A673 (cell line): ENCODE results near the gene NUDT2. TPM values are rescaled to one million over a fixed set of nuclear protein-coding genes. Genes with fewer than 3 reads are reported as not detected.

Source experiments
- BruUV-seq: library from RNA; stranded (reverse); fragments of 400-500 nt; replicated peaks from 2 replicates; lab custom pipeline; 2021; lab: Mats Ljungman, UMichigan
- CTCF ChIA-PET: fragments of 300-600 bp; sonication (Branson Sonifier 250); formaldehyde crosslinking; loops from one replicate; lab custom pipeline; 2022; ENCODE audit warnings: antibody characterized with exemption; lab: Charles Lee
- POLR2A ChIA-PET: fragments of 300-600 bp; sonication (Branson Sonifier 250); formaldehyde crosslinking; loops from one replicate; lab custom pipeline; 2022; ENCODE audit warnings: antibody characterized with exemption; ENCODE audit not compliant: low non-redundant PET; lab: Charles Lee
- DNase-seq: peaks from one replicate; pipeline ENCODE4 v3.0.0-alpha.2; 2015; ENCODE audit warnings: low spot score
- H3K27ac ChIP-seq: fragments of 200-600 bp; sonication (generic); 2 replicates; pipeline ENCODE4 v1.5.1; 2016; ENCODE audit warnings: mixed run types, low read depth, mild to moderate bottlenecking, mixed read lengths, antibody characterized with exemption, low read length; ENCODE audit not compliant: poor library complexity, severe bottlenecking
- H3K27me3 ChIP-seq: fragments of 200-600 bp; sonication (generic); replicated peaks from 2 replicates; pipeline ENCODE4 v1.6.1; 2017; ENCODE audit warnings: mixed run types, low read depth, mild to moderate bottlenecking, mixed read lengths, antibody characterized with exemption, low read length; ENCODE audit not compliant: insufficient read depth, poor library complexity
- H3K36me3 ChIP-seq: fragments of 200-600 bp; sonication (generic); 2 replicates; pipeline ENCODE4 v1.6.1; 2016; ENCODE audit warnings: mixed run types, mild to moderate bottlenecking, mixed read lengths, antibody characterized with exemption, low read length; ENCODE audit not compliant: insufficient read depth, poor library complexity, severe bottlenecking
- H3K4me1 ChIP-seq: fragments of 200-600 bp; sonication (generic); 2 replicates; pipeline ENCODE4 v1.6.1; 2017; ENCODE audit warnings: mixed run types, mild to moderate bottlenecking, mixed read lengths, antibody characterized with exemption, low read length; ENCODE audit not compliant: insufficient read depth, poor library complexity, severe bottlenecking
- H3K4me3 ChIP-seq: fragments of 200-600 bp; sonication (generic); 2 replicates; pipeline ENCODE4 v1.5.1; 2016; ENCODE audit warnings: low read depth, mixed run types, mild to moderate bottlenecking, mixed read lengths, low read length; ENCODE audit not compliant: poor library complexity, severe bottlenecking
- H3K9me3 ChIP-seq: fragments of 200-600 bp; sonication (generic); 2 replicates; pipeline ENCODE4 v1.6.1; 2016; ENCODE audit warnings: mixed run types, low read depth, mild to moderate bottlenecking, mixed read lengths, antibody characterized with exemption, low read length; ENCODE audit not compliant: poor library complexity, severe bottlenecking
- EZH2 ChIP-seq: fragments of 200-600 bp; sonication (generic); IDR thresholded peaks from 2 replicates; pipeline ENCODE4 v1.6.1; 2017; ENCODE audit warnings: borderline replicate concordance, low read depth, mild to moderate bottlenecking, mixed read lengths, antibody characterized with exemption, low read length; ENCODE audit not compliant: poor library complexity, severe bottlenecking
- intact Hi-C: fragments of 100-400 bp; cut with micrococcal nuclease; formaldehyde crosslinking; loops from one replicate; pipeline ENCODE4 v1.10.0; 2022; ENCODE audit not compliant: unreplicated experiment
- total RNA-seq: library from RNA; stranded (reverse); gene quantifications from 2 replicates; pipeline ENCODE4 v1.2.3, GENCODE V29; 2021
- TF ChIP-seq, protein P1 (sequence below): fragments of 300-800, 200-600 bp; sonication (generic); conservative IDR thresholded peaks from 2 replicates; pipeline ENCODE4 v1.5.1; 2017; ENCODE audit warnings: low read depth, mild to moderate bottlenecking, antibody characterized with exemption, low read length, moderate library complexity, mixed read lengths

NUDT2 gene
- total RNA-seq, 1 experiment from 2014 or later: 19.1 TPM

- H3K27me3 ChIP-seq: no peaks in the 10 kb centered on the region
- peak overlapping the region; percentile 50 for H3K4me3 ChIP-seq
- intact Hi-C loops: no loop called here
- no peak for DNase-seq
- TF ChIP-seq, protein P1, sequence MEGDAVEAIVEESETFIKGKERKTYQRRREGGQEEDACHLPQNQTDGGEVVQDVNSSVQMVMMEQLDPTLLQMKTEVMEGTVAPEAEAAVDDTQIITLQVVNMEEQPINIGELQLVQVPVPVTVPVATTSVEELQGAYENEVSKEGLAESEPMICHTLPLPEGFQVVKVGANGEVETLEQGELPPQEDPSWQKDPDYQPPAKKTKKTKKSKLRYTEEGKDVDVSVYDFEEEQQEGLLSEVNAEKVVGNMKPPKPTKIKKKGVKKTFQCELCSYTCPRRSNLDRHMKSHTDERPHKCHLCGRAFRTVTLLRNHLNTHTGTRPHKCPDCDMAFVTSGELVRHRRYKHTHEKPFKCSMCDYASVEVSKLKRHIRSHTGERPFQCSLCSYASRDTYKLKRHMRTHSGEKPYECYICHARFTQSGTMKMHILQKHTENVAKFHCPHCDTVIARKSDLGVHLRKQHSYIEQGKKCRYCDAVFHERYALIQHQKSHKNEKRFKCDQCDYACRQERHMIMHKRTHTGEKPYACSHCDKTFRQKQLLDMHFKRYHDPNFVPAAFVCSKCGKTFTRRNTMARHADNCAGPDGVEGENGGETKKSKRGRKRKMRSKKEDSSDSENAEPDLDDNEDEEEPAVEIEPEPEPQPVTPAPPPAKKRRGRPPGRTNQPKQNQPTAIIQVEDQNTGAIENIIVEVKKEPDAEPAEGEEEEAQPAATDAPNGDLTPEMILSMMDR: no peak
- no peak for TF ChIP-seq EZH2
- H3K4me1 ChIP-seq: peaks cover 9% of the 10 kb centered on the region
- no TSS peak for BruUV-seq
- CTCF ChIA-PET: interaction anchor here (2.7 kb wide), 1 partner anchor 307 kb away, joined by 9 read pairs; no protein-coding TSS in a partner anchor
- no peaks in the 10 kb centered on the region for H3K36me3 ChIP-seq
- POLR2A ChIA-PET: no interaction called here
- H3K27ac ChIP-seq: no peak overlapping the region
- no peaks in the 10 kb centered on the region for H3K9me3 ChIP-seq
Observed at GRCh38 chr9:34381323-34381722, 52.0 kb downstream of the NUDT2 start.

DNA sequence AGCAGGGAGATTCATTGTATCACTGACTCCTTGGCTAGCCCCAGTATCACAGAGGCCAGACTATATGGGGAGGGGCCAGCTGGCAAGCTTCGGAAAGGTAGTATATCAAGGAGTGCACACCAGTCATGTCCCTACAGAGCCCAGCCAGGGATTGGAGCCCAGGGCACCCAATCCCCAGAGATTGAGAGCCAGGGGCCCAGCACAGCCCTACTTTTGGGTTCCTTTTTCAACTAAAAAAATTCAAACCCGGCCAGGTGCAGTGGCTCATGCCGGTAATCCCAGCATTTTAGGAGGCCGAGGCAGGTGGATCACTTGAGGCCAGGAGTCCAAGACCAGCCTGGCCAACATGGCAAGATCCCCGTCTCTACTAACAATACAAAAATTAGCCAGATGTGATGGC is 52.7 kb downstream of the NUDT2 start:
- H3K4me3 ChIP-seq: no peak overlapping the region
- no peaks in the 10 kb centered on the region for H3K9me3 ChIP-seq
- intact Hi-C loops: no loop called here
- H3K36me3 ChIP-seq: no peaks in the 10 kb centered on the region
- no peak for DNase-seq
- peaks cover 6% of the 10 kb centered on the region for H3K4me1 ChIP-seq
- no peaks in the 10 kb centered on the region for H3K27me3 ChIP-seq
- no TSS peak for BruUV-seq
- ChIA-PET CTCF (no interaction called here), POLR2A (no interaction called here)
- no peak for TF ChIP-seq EZH2
- H3K27ac ChIP-seq: no peak overlapping the region

- DNase-seq: no peak
- BruUV-seq: no TSS peak
- POLR2A ChIA-PET: interaction anchor here (0.6 kb wide), 1 partner anchor 39 kb away, joined by 4 read pairs; no protein-coding TSS in a partner anchor
Observed at GRCh38 chr9:34382879-34383278, 53.5 kb downstream of the NUDT2 start.

More at GRCh38 chr9:34382879-34383278, 53.5 kb downstream of the NUDT2 start:
- Histone ChIP-seq H3K36me3 (no peaks in the 10 kb centered on the region), H3K4me1 (peaks cover 6% of the 10 kb centered on the region), H3K9me3 (no peaks in the 10 kb centered on the region), H3K27me3 (no peaks in the 10 kb centered on the region), H3K4me3 (no peak overlapping the region), H3K27ac (no peak overlapping the region)
- CTCF ChIA-PET: no interaction called here
- no peak for TF ChIP-seq EZH2
- TF ChIP-seq, protein P1: no peak
- intact Hi-C loops: no loop called here
